Spinal cord (tissue), 10 donors: ENCODE data around the gene HERC5. TPM values are rescaled to one million over a fixed set of nuclear protein-coding genes. Genes with fewer than 3 reads are reported as not detected.

Source experiments
- DNase-seq, 6 donors: peaks; one replicate each; pipeline versions ENCODE4 v3.0.0 to v3.0.0-alpha.2; 2013 to 2015; ENCODE audit warnings: low spot score in 6 of 6, low read depth in 4 of 6
- H3K27ac ChIP-seq: one replicate; pipeline ENCODE4 v1.5.1; 2013; ENCODE audit warnings: low read depth, low read length, control low read depth
- H3K27me3 ChIP-seq: one replicate; pipeline ENCODE4 v1.6.1; 2013; ENCODE audit warnings: low read length; ENCODE audit not compliant: control insufficient read depth, insufficient read depth
- H3K36me3 ChIP-seq: one replicate; pipeline ENCODE4 v1.6.1; 2013; ENCODE audit warnings: low read length; ENCODE audit not compliant: control insufficient read depth, insufficient read depth
- H3K4me1 ChIP-seq: one replicate; pipeline ENCODE4 v1.6.1; 2013; ENCODE audit warnings: low read length; ENCODE audit not compliant: control insufficient read depth, insufficient read depth
- H3K4me3 ChIP-seq: one replicate; pipeline ENCODE4 v1.5.1; 2013; ENCODE audit warnings: low read depth, low read length, control low read depth
- H3K9me3 ChIP-seq: one replicate; pipeline ENCODE4 v1.6.1; 2013; ENCODE audit warnings: low read length; ENCODE audit not compliant: control insufficient read depth, insufficient read depth
- WGBS: methylation state at CpG from one replicate; pipeline ENCODE4 v1.1.5; 2013; ENCODE audit warnings: missing lambda C conversion rate; ENCODE audit not compliant: insufficient coverage; 5-methylcytosine and 5-hydroxymethylcytosine counted together
- polyA plus RNA-seq, 2 donors: library from polyadenylated mRNA; unstranded; fragments of 120-200 nt; gene quantifications; one replicate each; pipeline ENCODE4 v1.2.1, GENCODE V29; 2013; ENCODE audit not compliant: insufficient read length in 2 of 2
- total RNA-seq, 2 donors: library from RNA; depleted of rRNA in 1 of 2; stranded (reverse); fragments of 120-200 nt in 1 of 2; fragments of >200 nt in 1 of 2; gene quantifications; one replicate each; pipeline versions ENCODE4 v1.2.3 to v1.2.4, GENCODE V29; 2013 to 2014
- donor health status: healthy.

The HERC5 gene
- total and polyA plus RNA-seq, 4 donors: 2.8 to 6.8 (median 4.8) TPM

DNA sequence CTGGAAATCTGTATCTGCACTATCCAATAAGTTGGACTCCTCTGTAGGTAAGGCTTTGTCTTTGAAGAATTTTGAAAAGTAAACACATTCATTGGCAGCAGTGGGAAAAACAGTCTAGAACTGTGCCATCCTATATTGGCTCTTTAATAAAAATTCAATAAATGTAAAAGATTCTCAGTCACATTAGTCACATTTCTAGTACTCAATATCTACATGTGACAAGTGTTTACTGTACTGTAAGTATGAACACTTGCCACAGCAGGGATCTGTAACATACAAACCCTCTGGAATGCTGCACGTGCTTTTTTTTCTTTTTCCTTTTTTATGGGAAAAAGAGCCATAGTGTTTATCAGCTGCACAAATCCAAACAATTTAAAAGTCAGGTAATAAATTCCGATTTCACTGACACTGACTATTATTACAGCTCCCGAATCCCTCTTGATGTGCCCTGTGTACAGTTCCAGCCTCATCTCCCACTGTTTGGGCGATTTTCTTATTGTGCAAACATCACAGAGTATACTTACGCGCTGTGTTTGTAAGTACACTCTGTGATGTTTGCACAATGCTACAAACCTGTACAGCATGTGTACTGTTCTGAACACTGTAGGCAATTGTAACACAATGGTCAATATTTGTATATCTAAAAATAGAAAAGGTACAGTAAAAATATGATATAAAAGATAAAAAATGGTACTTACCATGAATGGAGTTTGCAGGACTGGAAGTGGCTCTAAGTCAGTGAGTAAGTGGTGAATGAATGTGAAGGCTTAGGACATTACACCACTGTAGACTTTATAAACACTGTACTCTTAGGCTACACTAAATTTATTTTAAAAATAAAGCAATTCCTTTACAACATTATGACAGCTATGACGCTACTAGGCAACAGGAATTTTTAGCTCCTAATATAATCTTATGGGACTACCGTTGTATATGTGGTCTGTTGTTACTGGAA is 57.9 kb downstream of the HERC5 start:
- H3K9me3 ChIP-seq: no peaks in the 10 kb centered on the region
- H3K4me3 ChIP-seq: peak overlapping the region; percentile 11
- H3K27me3 ChIP-seq: no peaks in the 10 kb centered on the region
- no peaks in the 10 kb centered on the region for H3K36me3 ChIP-seq
- whole genome bisulfite sequencing: 83% methylated on average over 1 of the region's 8 CpGs
- DNase-seq: peak in 1 of 6 donors; percentile 2
- H3K4me1 ChIP-seq: no peaks in the 10 kb centered on the region
- no peak overlapping the region for H3K27ac ChIP-seq

DNA sequence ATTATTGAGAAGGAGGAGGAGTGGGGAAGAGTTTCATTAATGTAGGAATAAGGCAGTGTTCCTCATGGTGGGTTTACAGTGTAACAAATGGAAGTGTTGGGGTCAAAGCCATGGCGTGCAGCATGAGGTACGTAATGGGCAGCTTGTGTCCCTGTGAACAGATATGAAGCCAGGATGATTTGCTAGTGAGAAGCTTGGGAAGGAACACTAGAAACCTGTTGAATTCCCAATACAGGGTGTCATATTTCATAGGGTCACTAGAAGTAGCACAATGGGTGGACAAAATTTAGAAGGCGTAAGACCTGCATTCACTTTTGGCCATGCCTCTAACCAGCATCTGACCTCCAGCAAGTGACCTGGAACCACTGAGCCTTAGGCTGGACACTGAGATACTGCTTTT is 59.8 kb downstream of the HERC5 start:
- Histone ChIP-seq H3K27me3 (no peaks in the 10 kb centered on the region), H3K36me3 (no peaks in the 10 kb centered on the region), H3K4me1 (no peaks in the 10 kb centered on the region), H3K4me3 (no peak overlapping the region), H3K9me3 (no peaks in the 10 kb centered on the region), H3K27ac (no peak overlapping the region)
- WGBS: 82% methylated on average over 3 of the region's 3 CpGs
- DNase-seq: no peak

DNA sequence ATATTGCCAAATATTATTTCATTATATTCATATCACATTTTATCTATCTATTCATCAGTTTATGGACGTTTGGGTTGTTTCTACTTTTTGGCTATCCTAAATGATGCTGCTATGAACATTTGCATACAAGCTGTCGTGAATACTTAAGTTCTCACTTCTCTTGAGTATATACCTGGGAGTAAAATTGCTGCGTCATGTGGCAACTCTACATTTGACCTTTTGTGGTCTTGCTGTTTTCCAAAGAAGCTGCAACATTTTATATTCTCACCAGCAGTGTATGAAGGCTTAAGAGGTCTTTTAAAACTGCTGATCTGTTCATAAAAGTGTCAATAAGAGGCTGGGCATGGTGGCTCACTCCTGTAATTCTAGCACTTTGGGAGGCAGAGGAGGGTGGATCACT is 60.9 kb downstream of the HERC5 start:
- WGBS: 100% methylated on average over 1 of the region's 3 CpGs
- H3K27ac ChIP-seq: no peak overlapping the region
- H3K4me1 ChIP-seq: no peaks in the 10 kb centered on the region
- no peaks in the 10 kb centered on the region for H3K9me3 ChIP-seq
- no peaks in the 10 kb centered on the region for H3K27me3 ChIP-seq
- DNase-seq: no peak
- H3K36me3 ChIP-seq: no peaks in the 10 kb centered on the region
- no peak overlapping the region for H3K4me3 ChIP-seq

DNA sequence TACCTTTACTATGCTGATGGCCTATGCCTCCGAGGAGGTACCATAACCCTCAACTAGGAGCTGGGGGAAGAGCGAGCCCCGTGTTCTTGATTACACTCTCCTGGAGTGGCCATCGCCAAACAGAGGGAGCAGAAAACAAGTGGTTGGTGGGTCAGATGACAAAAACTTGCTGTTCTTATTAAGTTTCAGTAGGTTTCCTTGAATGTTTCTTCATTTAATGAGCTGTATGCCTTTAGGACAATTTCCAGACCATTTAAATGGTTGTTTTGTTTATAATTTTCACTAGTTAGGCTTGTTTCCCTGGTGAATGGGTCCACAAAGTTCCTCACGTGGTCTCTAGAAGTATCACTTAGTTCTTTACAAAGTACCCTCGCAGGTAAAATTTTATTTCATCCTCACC is 62.0 kb downstream of the HERC5 start:
- H3K27me3 ChIP-seq: no peaks in the 10 kb centered on the region
- 100% methylated on average over 1 of the region's 6 CpGs for WGBS
- H3K4me3 ChIP-seq: no peak overlapping the region
- H3K27ac ChIP-seq: no peak overlapping the region
- H3K36me3 ChIP-seq: no peaks in the 10 kb centered on the region
- no peaks in the 10 kb centered on the region for H3K9me3 ChIP-seq
- DNase-seq: no peak
- no peaks in the 10 kb centered on the region for H3K4me1 ChIP-seq

DNA sequence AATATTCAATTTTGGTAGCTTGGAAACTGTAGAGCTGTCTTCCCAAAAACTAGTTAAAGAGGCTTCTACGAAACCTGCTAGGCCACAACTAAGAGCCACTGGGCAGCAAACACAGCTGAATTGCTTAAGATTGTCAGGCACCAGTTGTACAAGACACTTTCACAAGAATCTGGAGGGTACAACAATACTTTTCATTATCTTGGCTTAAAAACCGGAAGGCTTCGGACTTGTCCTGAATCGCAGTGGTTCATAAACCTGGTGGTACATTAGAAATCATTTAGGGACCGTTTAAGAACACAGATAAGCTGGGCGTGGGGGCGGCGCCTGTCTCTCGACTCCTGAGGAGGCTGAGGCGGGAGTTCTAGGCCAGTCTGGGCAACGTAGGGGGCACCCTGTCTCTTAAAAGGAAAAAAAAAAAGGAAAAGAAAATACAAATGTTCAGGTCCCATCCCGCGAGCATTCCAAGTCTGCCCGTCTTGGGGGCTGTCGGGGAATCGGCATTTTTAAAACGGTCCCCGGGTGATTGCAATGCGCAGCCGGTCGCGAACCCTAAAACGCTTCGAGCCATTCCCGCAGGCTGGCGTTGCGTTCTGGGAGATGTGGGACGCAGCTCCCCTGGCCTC is 65.9 kb downstream of the HERC5 start:
- Histone ChIP-seq H3K36me3 (no peaks in the 10 kb centered on the region), H3K9me3 (no peaks in the 10 kb centered on the region), H3K27me3 (no peaks in the 10 kb centered on the region), H3K4me3 (peak overlapping the region; percentile 94), H3K4me1 (no peaks in the 10 kb centered on the region), H3K27ac (peak overlapping the region; percentile 85)
- WGBS: under 1% methylated on average over 28 of the region's 28 CpGs
- peak in 5 of 6 donors; percentile 9 to 64 (median 24) for DNase-seq

DNA sequence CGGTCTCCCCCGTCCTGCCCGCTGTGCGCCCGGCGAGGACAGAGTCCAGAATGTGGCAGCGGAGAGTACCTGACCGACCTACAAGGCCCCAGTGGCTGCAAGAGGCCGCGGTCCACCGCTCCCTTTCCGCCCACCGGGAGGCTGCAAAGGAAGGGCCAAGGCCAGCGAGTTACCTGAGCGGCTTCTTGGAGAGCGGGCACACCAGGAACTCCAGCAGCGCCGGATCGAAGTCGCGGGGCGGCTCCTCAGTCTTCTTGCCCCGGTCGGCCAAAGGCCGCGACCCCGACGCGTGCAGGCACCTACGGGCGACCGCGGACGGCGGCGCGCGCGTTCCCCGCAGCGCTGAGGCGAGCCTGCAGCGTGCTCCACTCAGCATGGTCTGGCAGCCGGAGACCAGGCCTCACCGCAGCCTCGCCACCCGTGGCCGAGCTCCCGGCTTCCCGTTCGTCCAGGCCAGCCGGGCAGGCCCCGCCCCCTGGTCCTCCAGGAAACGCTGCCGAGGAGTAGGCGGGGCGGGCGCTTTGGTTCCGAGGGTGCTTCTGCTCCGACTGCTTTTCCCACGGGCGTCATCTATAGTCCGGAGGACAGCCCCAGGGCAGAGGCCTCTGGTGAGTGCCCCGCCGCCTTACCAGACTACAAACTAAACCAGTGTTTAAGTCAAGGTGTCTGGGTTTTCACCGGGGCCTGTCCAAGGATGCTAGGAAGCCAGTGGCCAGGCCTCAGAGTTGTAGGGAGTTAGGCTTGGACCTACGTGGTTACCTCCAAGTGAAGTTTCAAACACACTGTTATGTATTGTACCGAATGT is 66.6 kb downstream of the HERC5 start, which contains the start of gene PYURF:
Gene PYURF (minus strand): TSS at position 452 of the 805 bp plus-strand sequence. CDS start 76 bp downstream, at position 376.
- Histone ChIP-seq H3K4me3 (peak within 1 kb of the TSS; percentile 94), H3K4me1 (no peaks in the 10 kb centered on the region), H3K9me3 (no peaks in the 10 kb centered on the region), H3K27me3 (no peaks in the 10 kb centered on the region), H3K36me3 (no peaks in the 10 kb centered on the region), H3K27ac (peak within 1 kb of the TSS; percentile 91)
- WGBS: 0% methylated on average over 65 of the region's 68 CpGs
- DNase-seq: peak; percentile 78 to 97 (median 86)

DNA sequence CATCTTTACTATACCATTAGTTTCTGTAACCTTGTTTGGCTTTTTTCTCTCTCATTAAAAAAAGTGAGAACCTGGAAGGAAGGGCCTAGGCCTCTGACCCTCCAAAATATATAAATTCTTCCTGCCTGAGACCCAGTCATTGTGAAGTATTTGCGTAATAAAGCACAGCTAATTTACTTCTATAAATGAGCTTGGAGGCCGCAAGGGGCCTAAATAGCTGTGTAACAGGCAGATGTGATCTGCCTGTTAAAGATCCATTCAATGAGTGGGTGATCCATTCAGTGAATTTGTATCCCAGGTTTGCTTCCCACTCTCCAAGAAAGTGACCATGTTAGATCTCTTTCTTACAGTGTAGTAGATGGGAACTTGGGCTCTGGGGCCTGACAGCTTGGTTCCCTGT is 67.3 kb downstream of the HERC5 start:
- H3K4me3 ChIP-seq: peak overlapping the region; percentile 94
- H3K27ac ChIP-seq: peak overlapping the region; percentile 91
- WGBS: no CpG with 5 or more reads among the region's 2 CpGs
- H3K27me3 ChIP-seq: no peaks in the 10 kb centered on the region
- no peaks in the 10 kb centered on the region for H3K4me1 ChIP-seq
- H3K36me3 ChIP-seq: no peaks in the 10 kb centered on the region
- DNase-seq: peak in 3 of 6 donors; percentile 11 to 69 (median 53)
- H3K9me3 ChIP-seq: no peaks in the 10 kb centered on the region

DNA sequence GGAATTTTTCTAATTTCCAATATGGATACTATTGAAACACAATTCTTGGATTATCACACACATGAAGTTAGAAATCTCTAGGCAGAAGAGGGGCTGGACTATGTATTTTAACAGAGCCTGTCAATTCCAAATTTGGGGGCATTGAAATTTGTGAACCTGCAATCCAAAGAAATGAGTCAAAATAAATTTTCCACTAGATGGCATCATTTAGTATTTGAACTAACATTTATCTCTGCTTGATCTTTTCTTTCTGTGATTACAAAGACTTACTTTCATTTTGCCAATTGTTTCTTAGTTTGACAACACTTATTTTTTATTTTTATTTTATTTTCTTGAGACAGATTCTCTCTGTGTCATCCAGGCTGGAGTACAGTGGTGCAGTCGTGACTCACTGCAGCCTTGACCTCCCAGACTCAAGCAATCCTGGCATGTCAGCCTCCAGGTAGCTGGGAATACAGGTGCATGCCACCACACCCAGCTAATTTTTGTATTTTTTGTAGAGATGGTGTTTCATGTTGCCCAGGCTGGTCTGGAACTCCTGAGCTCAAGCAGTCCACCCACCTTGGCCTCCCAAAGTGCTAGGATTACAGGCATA is 69.4 kb downstream of the HERC5 start:
- H3K36me3 ChIP-seq: no peaks in the 10 kb centered on the region
- H3K4me3 ChIP-seq: no peak overlapping the region
- no peaks in the 10 kb centered on the region for H3K27me3 ChIP-seq
- no peaks in the 10 kb centered on the region for H3K9me3 ChIP-seq
- no CpG with 5 or more reads among the region's 1 CpG for WGBS
- peak in 2 of 6 donors; percentile 50 to 51 for DNase-seq
- no peaks in the 10 kb centered on the region for H3K4me1 ChIP-seq
- no peak overlapping the region for H3K27ac ChIP-seq

DNA sequence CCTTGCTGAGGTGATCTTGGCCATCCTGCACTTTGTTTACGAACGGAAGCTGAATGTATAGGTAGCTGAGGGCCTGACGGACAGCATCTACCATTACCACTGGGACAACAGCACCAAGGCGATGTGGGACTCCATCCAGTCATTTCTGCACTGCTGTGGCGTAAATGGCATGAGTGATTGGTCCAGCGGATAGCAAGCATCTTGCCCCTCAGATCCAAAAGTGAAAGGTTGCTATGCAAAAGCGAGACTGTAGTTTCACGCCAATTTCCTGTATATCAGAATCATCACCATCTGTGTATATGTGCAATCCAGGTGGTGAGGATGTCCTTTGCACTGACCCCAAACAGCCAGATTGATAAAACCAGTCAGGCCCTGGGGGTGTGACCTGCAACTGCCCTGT is 70.9 kb downstream of the HERC5 start:
- Histone ChIP-seq H3K9me3 (no peaks in the 10 kb centered on the region), H3K4me3 (no peak overlapping the region), H3K4me1 (no peaks in the 10 kb centered on the region), H3K27me3 (no peaks in the 10 kb centered on the region), H3K36me3 (no peaks in the 10 kb centered on the region), H3K27ac (no peak overlapping the region)
- WGBS: 60% methylated on average over 2 of the region's 8 CpGs
- no peak for DNase-seq
